ENCODE results near the gene USP25.

The USP25 gene

DNA sequence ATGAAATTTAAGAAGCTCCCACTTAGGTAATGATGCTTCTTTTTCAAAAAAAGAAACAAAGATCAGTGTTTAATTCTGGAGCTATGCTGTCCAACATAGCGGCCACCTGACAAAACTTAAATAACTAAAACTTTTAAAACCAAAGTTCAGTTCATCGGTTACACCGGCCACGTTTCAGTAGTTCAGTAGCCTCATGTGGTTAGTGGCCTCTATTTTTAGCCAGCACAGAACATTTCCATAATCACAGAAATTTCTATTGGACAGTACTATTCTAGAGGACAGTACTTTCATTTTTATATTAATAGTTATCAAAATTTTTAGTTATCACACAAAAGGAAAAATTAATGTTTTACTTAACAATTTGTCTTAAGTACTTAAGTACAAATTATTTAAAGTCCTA lies 141.0 kb downstream of the USP25 start:
- no peak for DNase-seq

DNA sequence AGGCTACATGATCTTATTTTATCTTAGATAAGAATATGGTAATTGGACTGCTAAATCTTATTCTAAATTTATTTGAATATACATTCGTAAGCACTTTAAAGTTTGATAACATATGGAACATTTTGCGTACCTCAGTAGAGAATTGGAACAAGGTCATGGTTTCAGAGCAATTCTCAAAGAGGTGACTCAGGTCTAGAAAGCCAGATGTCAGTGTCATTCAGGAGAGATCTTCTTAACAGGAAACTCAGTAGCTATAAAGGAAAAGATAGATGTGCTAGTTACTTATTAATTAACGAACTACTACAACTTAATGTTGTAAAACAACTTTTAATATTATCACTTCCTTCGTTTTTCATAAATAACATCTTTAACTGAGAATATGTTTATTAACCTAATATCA lies 142.5 kb downstream of the USP25 start:
- no peak for DNase-seq

- DNase-seq, result peak; percentile 12
These were observed 144.8 kb downstream of the USP25 start for GRCh38 chr21:15874615-15875014.

DNA sequence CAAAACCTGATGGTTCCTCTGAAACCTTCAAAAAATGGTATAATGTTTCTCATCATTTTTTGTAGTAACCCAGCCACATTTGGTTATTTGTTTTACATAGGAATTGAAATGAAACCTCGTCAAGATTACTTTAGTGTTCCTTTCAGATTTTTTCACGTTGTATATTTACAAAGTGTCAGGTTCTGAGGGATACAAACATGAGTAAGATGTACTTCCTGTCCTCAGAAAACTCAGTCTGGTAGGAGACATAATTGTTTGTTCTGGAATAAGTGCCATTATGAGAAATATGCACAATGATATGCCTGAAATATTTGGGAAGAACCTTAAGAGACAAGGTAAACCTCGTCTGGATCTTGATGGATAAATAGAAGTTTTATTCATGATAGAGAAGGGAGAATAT lies 145.5 kb downstream of the USP25 start:
- no peak for DNase-seq

GRCh38 chr21:15893902-15894301 lies 164.1 kb downstream of the USP25 start:
- no peak for DNase-seq

- DNase-seq, result peak; percentile 37
These were observed 164.8 kb downstream of the USP25 start for GRCh38 chr21:15894596-15894995.

DNA sequence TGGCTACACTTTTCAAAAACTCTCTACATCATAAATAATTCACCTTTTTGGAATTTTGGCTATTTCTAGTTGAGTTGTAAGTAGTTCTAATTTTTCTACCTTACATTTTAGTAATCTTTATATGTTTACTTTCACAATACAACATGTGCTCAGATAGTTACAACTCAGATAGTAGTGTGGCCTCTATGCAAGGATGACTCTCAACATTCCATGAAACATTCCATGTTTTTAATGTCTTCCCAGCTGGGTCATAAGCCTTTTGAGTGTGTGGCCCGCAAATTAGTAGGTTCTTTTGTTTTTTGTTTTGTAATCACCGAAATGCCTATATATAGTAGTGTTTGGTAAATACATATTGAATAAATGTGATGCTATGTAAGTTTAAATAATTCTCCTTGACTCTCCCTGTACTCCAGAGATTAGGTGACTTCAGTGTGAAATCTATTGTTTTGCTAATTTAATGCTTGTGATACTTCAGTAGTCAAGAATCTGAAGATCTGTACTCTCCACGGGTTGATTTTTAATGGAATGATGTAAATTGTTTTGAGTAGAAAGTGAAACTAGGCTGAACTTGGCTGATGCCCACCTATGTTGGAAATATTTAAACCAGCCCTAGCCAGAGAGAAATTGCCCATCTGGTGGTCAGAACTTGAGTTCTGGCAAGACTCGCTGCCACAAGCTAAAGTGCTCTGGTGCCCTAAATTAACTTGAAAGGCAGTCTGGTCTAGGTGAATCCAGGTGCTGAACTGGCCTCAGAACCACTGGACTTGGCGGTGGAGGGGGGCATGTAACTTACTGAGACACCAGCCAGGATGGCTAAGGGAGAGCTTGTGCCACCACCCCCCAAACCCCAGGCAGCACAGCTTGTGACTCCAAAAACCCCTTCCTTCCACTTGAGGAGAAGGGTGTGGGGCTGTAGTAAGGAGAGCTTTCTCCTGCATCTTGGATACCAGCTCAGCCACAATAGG lies 165.6 kb downstream of the USP25 start:
- DNase-seq, result peak; percentile 31

DNA sequence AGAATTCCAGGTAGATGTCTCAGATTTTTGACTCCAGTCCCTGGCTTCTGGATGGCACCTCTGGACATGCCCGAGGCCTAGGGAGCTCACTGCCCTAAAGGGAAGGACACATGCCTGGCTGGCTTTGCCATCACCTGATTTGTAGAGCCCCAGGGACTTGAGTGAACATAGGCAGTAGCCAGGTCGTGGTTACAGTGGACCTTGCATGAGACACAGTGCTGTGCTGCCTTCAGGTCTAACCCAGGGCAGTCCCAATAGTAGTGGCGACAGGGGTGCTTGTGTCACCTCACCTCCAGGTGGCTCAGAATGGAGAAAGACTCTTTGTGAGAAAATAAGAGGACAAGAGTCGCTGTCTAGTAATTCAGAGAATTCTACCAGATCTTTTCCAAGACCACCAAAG lies 166.7 kb downstream of the USP25 start:
- no peak for DNase-seq

GRCh38 chr21:15904389-15904788 lies 174.6 kb downstream of the USP25 start:
- no peak for DNase-seq

DNA sequence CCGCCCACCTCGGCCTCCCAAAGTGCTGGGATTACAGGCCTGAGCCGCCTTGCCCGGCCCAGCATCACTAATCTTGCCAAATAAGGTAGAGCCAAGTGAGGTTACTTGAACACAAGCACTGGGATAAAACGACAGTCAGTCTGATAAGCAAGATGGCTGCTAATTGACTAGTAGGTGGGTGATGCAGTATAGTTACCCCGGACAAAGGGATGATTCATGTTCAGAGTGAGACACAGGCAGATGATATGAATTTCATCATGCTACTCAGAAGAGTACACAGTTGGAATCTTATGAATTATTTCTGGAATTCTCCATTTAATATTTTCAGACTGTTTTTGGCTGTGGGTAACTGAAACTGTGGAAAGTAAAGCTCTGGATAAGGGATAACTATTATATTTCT lies 178.4 kb downstream of the USP25 start:
- peak; percentile 33 for DNase-seq

DNA sequence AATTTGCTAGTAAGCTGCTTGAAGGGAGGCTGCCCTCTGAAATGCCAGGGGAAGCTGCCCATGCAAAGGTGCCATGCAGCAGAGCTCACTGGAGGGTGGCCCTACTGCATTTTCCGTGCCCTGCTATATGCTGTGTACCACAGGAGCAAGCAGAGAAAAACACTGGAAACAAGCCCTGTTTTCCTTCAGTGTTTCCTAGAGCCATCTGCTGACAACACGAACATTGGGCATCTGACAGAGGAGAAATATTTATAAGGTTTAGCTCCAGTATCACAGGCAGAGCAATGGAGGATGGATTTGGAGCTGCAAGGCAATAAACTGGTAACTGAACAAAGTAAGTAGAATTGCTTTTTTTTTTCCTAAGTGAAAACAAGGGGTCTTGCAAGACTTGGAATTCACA lies 198.4 kb downstream of the USP25 start:
- no peak for DNase-seq

DNA sequence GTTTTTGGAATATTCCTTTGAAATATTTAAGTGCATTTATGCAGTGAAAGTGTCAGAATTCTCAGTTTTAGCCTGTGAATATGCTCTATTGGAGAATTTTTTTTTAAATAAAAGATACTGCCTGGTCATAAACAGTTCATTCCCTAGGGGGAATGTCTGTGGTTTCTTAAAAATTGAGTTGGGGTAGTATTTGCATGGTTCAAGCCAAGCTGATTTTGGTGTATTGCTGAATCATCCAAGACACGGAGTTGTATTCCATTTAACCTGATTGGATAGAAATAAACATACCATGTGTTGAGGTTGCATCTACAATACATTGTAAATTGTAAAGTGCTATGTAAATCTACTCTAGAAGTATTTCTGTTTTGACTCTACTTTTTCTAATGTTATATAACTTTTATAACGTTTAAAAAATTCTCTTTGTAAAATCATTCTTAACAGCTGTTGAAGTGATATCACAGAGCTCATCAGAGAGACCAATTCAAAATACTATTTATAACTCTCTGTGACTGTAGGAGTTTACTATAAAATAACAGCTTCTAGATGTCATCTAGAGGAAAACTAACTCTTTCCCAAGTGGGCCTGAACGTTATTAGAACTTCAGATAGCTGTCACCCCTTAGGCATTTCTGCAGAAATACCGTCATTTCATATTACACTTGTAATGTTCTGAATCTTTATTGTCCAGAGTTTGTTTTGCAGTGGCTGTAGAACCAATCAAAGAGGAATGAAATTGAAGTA lies 199.1 kb downstream of the USP25 start:
- peak; percentile 12 for DNase-seq

GRCh38 chr21:15929536-15929935 lies 199.8 kb downstream of the USP25 start:
- DNase-seq, result no peak

All from fibroblast of skin of right quadriceps (primary cell).